Trophoblast cell (in vitro differentiated cells and primary cell): ENCODE measurements around the gene ZNF672.

Experiments used
- DNase-seq, 2 donors: peaks; one replicate each; pipeline ENCODE4 v3.0.0-alpha.2; 2016
- H2AFZ ChIP-seq: 2 replicates; pipeline ENCODE4 v1.6.1; 2013; ENCODE audit warnings: low read length, moderate library complexity, mild to moderate bottlenecking; ENCODE audit not compliant: insufficient read depth, poor library complexity
- H2AK5ac ChIP-seq: 2 replicates; pipeline ENCODE4 v1.6.1; 2013; ENCODE audit warnings: mild to moderate bottlenecking, low read length
- H2BK120ac ChIP-seq: 2 replicates; pipeline ENCODE4 v1.6.1; 2013; ENCODE audit warnings: low read length, mild to moderate bottlenecking, moderate library complexity; ENCODE audit not compliant: insufficient read depth, poor library complexity
- H2BK12ac ChIP-seq: 2 replicates; pipeline ENCODE4 v1.6.1; 2013; ENCODE audit warnings: mild to moderate bottlenecking, low read length, moderate library complexity
- H2BK5ac ChIP-seq: 2 replicates; pipeline ENCODE4 v1.6.1; 2013; ENCODE audit warnings: low read length, low read depth, moderate library complexity, mild to moderate bottlenecking; ENCODE audit not compliant: poor library complexity
- H3K14ac ChIP-seq: 2 replicates; pipeline ENCODE4 v1.6.1; 2013; ENCODE audit warnings: mild to moderate bottlenecking, low read length
- H3K18ac ChIP-seq: 2 replicates; pipeline ENCODE4 v1.6.1; 2013; ENCODE audit warnings: mild to moderate bottlenecking, low read length
- H3K23ac ChIP-seq: 2 replicates; pipeline ENCODE4 v1.6.1; 2013; ENCODE audit warnings: low read length
- H3K27ac ChIP-seq: 2 replicates; pipeline ENCODE4 v1.5.1; 2013; ENCODE audit warnings: low read depth, mild to moderate bottlenecking, inconsistent platforms, low read length, moderate library complexity
- H3K27me3 ChIP-seq: 2 replicates; pipeline ENCODE4 v1.6.1; 2013; ENCODE audit warnings: inconsistent platforms, mild to moderate bottlenecking, low read length, moderate library complexity; ENCODE audit not compliant: insufficient read depth
- H3K36me3 ChIP-seq, 2 experiments: 1 replicate in 1 of 2; 2 replicates in 1 of 2; pipeline ENCODE4 v1.6.1; 2013; ENCODE audit warnings: low read length in 2 of 2, mild to moderate bottlenecking in 2 of 2, moderate library complexity in 1 of 2; ENCODE audit not compliant: insufficient read depth in 2 of 2, control insufficient read depth in 1 of 2
- H3K4ac ChIP-seq: 2 replicates; pipeline ENCODE4 v1.6.1; 2013; ENCODE audit warnings: low read depth, mild to moderate bottlenecking, low read length, moderate library complexity
- H3K4me1 ChIP-seq, 2 experiments: 1 replicate in 1 of 2; 2 replicates in 1 of 2; pipeline ENCODE4 v1.6.1; 2013; ENCODE audit warnings: low read length in 2 of 2, mild to moderate bottlenecking in 2 of 2, moderate library complexity in 1 of 2; ENCODE audit not compliant: insufficient read depth in 2 of 2, control insufficient read depth in 1 of 2
- H3K4me2 ChIP-seq: 2 replicates; pipeline ENCODE4 v1.6.1; 2013; ENCODE audit warnings: inconsistent platforms, mild to moderate bottlenecking, low read length, moderate library complexity
- H3K4me3 ChIP-seq: 2 replicates; pipeline ENCODE4 v1.5.1; 2013; ENCODE audit warnings: mild to moderate bottlenecking, low read depth, low read length, inconsistent platforms
- H3K79me1 ChIP-seq: one replicate; pipeline ENCODE4 v1.6.1; 2013; ENCODE audit warnings: low read length
- H3K79me2 ChIP-seq: 2 replicates; pipeline ENCODE4 v1.6.1; 2013; ENCODE audit warnings: low read length, mild to moderate bottlenecking; ENCODE audit not compliant: control insufficient read depth, insufficient read depth, poor library complexity
- H3K9ac ChIP-seq: 2 replicates; pipeline ENCODE4 v1.6.1; 2013; ENCODE audit warnings: mild to moderate bottlenecking, low read length
- H3K9me3 ChIP-seq: 2 replicates; pipeline ENCODE4 v1.6.1; 2013; ENCODE audit warnings: low read depth, mild to moderate bottlenecking, control low read depth, inconsistent platforms, low read length; ENCODE audit not compliant: insufficient read depth
- H4K12ac ChIP-seq: 2 replicates; pipeline ENCODE4 v1.6.1; 2013; ENCODE audit warnings: low read depth, mild to moderate bottlenecking, low read length, moderate library complexity
- H4K8ac ChIP-seq: 2 replicates; pipeline ENCODE4 v1.6.1; 2013; ENCODE audit warnings: low read depth, mild to moderate bottlenecking, low read length, moderate library complexity
- H4K91ac ChIP-seq: one replicate; pipeline ENCODE4 v1.6.1; 2013; ENCODE audit warnings: low read depth, mild to moderate bottlenecking, low read length, moderate library complexity
- WGBS: extraction: QIAGEN DNeasy Blood & Tissue Kit; methylation state at CpG from one replicate; pipeline ENCODE4 v1.1.7; 2013; ENCODE audit warnings: missing lambda C conversion rate; ENCODE audit not compliant: insufficient read length, insufficient coverage; ENCODE audit errors: extremely low coverage; 5-methylcytosine and 5-hydroxymethylcytosine counted together

Gene ZNF672

GRCh38 chr1:248853663-248854375 is 15.8 kb downstream of the ZNF672 start:
- H2BK12ac ChIP-seq: no peak overlapping the region
- peaks cover 2% of the 10 kb centered on the region for H3K9me3 ChIP-seq
- H4K91ac ChIP-seq: no peak overlapping the region
- no peak overlapping the region for H3K14ac ChIP-seq
- H2AFZ ChIP-seq: no peak overlapping the region
- no peak overlapping the region for H3K4ac ChIP-seq
- H3K23ac ChIP-seq: no peak overlapping the region
- H3K79me1 ChIP-seq: peaks cover 13% of the 10 kb centered on the region
- H3K27ac ChIP-seq: no peak overlapping the region
- DNase-seq: no peak
- H3K4me2 ChIP-seq: no peak overlapping the region
- H3K36me3 ChIP-seq: peaks cover 34 to 52% of the 10 kb centered on the region in 2 experiments
- no peak overlapping the region for H3K9ac ChIP-seq
- H4K8ac ChIP-seq: no peak overlapping the region
- H3K79me2 ChIP-seq: peaks cover 10% of the 10 kb centered on the region
- no peak overlapping the region for H3K18ac ChIP-seq
- no peak overlapping the region for H2BK5ac ChIP-seq
- no peak overlapping the region for H4K12ac ChIP-seq
- no peaks in the 10 kb centered on the region for H3K27me3 ChIP-seq
- H2AK5ac ChIP-seq: no peak overlapping the region
- WGBS: no CpG with 5 or more reads among the region's 8 CpGs
- no peak overlapping the region for H2BK120ac ChIP-seq
- H3K4me3 ChIP-seq: no peak overlapping the region
- peaks cover 23 to 25% of the 10 kb centered on the region in 2 experiments for H3K4me1 ChIP-seq

GRCh38 chr1:248855580-248855979 is 17.6 kb downstream of the ZNF672 start:
- DNase-seq: no peak
- H3K4me2 ChIP-seq: no peak overlapping the region
- H3K27me3 ChIP-seq: no peaks in the 10 kb centered on the region
- H4K8ac ChIP-seq: no peak overlapping the region
- H4K12ac ChIP-seq: peak overlapping the region; percentile 11
- H3K4ac ChIP-seq: no peak overlapping the region
- H3K9ac ChIP-seq: no peak overlapping the region
- no peak overlapping the region for H2BK120ac ChIP-seq
- no peak overlapping the region for H3K4me3 ChIP-seq
- no peak overlapping the region for H2BK12ac ChIP-seq
- no peak overlapping the region for H3K23ac ChIP-seq
- H3K79me2 ChIP-seq: peaks cover 13% of the 10 kb centered on the region
- no peak overlapping the region for H3K14ac ChIP-seq
- H2AK5ac ChIP-seq: no peak overlapping the region
- H3K79me1 ChIP-seq: peaks cover 17% of the 10 kb centered on the region
- peaks cover 11% of the 10 kb centered on the region in 2 experiments for H3K4me1 ChIP-seq
- no CpG with 5 or more reads among the region's 6 CpGs for WGBS
- no peak overlapping the region for H3K27ac ChIP-seq
- H2BK5ac ChIP-seq: no peak overlapping the region
- peaks cover 2% of the 10 kb centered on the region for H3K9me3 ChIP-seq
- H2AFZ ChIP-seq: no peak overlapping the region
- H4K91ac ChIP-seq: no peak overlapping the region
- H3K18ac ChIP-seq: no peak overlapping the region
- H3K36me3 ChIP-seq: peaks cover 23 to 35% of the 10 kb centered on the region in 2 experiments

- Histone ChIP-seq H3K27ac (no peak overlapping the region), H3K27me3 (no peaks in the 10 kb centered on the region), H2AFZ (no peak overlapping the region), H4K12ac (no peak overlapping the region), H3K79me1 (peaks cover 17% of the 10 kb centered on the region), H3K9me3 (peaks cover 2% of the 10 kb centered on the region), H2BK120ac (no peak overlapping the region), H3K14ac (no peak overlapping the region), H3K4ac (no peak overlapping the region), H3K79me2 (peaks cover 13% of the 10 kb centered on the region), H2BK5ac (no peak overlapping the region), H3K18ac (no peak overlapping the region), H2BK12ac (no peak overlapping the region), H4K91ac (no peak overlapping the region), H3K4me1 (peaks cover 10 to 11% of the 10 kb centered on the region in 2 experiments), H4K8ac (no peak overlapping the region), H3K9ac (no peak overlapping the region), H3K36me3 (peaks cover 18 to 29% of the 10 kb centered on the region in 2 experiments), H3K23ac (no peak overlapping the region), H3K4me3 (no peak overlapping the region), H3K4me2 (no peak overlapping the region), H2AK5ac (no peak overlapping the region)
- DNase-seq: no peak
- no CpG with 5 or more reads among the region's 1 CpG for WGBS
Measured at GRCh38 chr1:248856176-248856575, 18.2 kb downstream of the ZNF672 start.

- Histone ChIP-seq H2BK120ac (no peak overlapping the region), H2AFZ (peak overlapping the region; percentile 73), H4K12ac (no peak overlapping the region), H3K9ac (no peak overlapping the region), H4K8ac (peak overlapping the region; percentile 90), H3K18ac (peak overlapping the region; percentile 85), H4K91ac (peak overlapping the region; percentile 91), H3K4ac (peak overlapping the region; percentile 82), H2BK5ac (no peak overlapping the region), H3K14ac (peak overlapping the region; percentile 91), H3K79me2 (peaks cover 13% of the 10 kb centered on the region), H3K23ac (no peak overlapping the region), H3K79me1 (peaks cover 17% of the 10 kb centered on the region), H2AK5ac (peak overlapping the region; percentile 85), H2BK12ac (peak overlapping the region; percentile 80), H3K36me3 (peaks cover 18 to 21% of the 10 kb centered on the region in 2 experiments), H3K27ac (peak overlapping the region; percentile 78), H3K27me3 (no peaks in the 10 kb centered on the region), H3K4me1 (peaks cover 10 to 11% of the 10 kb centered on the region in 2 experiments), H3K4me2 (peak overlapping the region; percentile 95), H3K9me3 (peaks cover 2% of the 10 kb centered on the region), H3K4me3 (no peak overlapping the region)
- no CpG with 5 or more reads among the region's 7 CpGs for WGBS
- DNase-seq: no peak
Measured at GRCh38 chr1:248857201-248857600, 19.2 kb downstream of the ZNF672 start.
